ENCODE data around the gene PPP1R12B.
"Not testable (repeated sequence)": the region's sequence is repeated elsewhere in the genome, so short reads cannot be mapped to it uniquely, and the experiment has no call there.

PPP1R12B gene

GRCh38 chr1:202434059-202434458 lies 85.6 kb downstream of the PPP1R12B start:
- no peak for TF ChIP-seq CTCF (conservative IDR thresholded peaks at IDR 0.05; ENCODE audit: low read depth)
- CTCF ChIA-PET = interaction anchor here (0.6 to 0.8 kb wide), 2 partner anchors 49 to 67 kb away, joined by 3 read pairs; no protein-coding TSS in a partner anchor
- H3K27ac ChIP-seq = no peak overlapping the region
- POLR2A ChIA-PET (ENCODE audit: low non-redundant PET) = no interaction called here
- no peak for DNase-seq (ENCODE audit: low spot score)

- ChIA-PET CTCF (interaction anchor here (0.7 kb wide), 1 partner anchor 1202 kb away, joined by 3 read pairs; no protein-coding TSS in a partner anchor), POLR2A (ENCODE audit: low non-redundant PET) (no interaction called here)
- DNase-seq (ENCODE audit: low spot score) = no peak
- TF ChIP-seq CTCF (conservative IDR thresholded peaks at IDR 0.05; ENCODE audit: low read depth) = no peak
- no peak overlapping the region for H3K27ac ChIP-seq
Observed at GRCh38 chr1:202438393-202439174, 90.1 kb downstream of the PPP1R12B start.

GRCh38 chr1:202439308-202439707 lies 90.8 kb downstream of the PPP1R12B start:
- no peak for DNase-seq (ENCODE audit: low spot score)
- no peak for TF ChIP-seq CTCF (conservative IDR thresholded peaks at IDR 0.05; ENCODE audit: low read depth)
- ChIA-PET CTCF (no interaction called here), POLR2A (ENCODE audit: low non-redundant PET) (no interaction called here)
- no peak overlapping the region for H3K27ac ChIP-seq

GRCh38 chr1:202448140-202448539 lies 99.6 kb downstream of the PPP1R12B start:
- DNase-seq (ENCODE audit: low spot score); H3K27ac ChIP-seq; POLR2A ChIA-PET (ENCODE audit: low non-redundant PET): not testable (repeated sequence)
- CTCF ChIA-PET = interaction anchor here (0.7 kb wide), 1 partner anchor 1137 kb away, joined by 4 read pairs; no protein-coding TSS in a partner anchor

- POLR2A ChIA-PET (ENCODE audit: low non-redundant PET) = not testable (repeated sequence)
Observed at GRCh38 chr1:202451641-202452040, 103.1 kb downstream of the PPP1R12B start.

GRCh38 chr1:202452508-202452907 lies 104.0 kb downstream of the PPP1R12B start:
- no peak for DNase-seq (ENCODE audit: low spot score)
- ChIA-PET CTCF (no interaction called here), POLR2A (ENCODE audit: low non-redundant PET) (no interaction called here)
- H3K27ac ChIP-seq = no peak overlapping the region
- TF ChIP-seq CTCF (conservative IDR thresholded peaks at IDR 0.05; ENCODE audit: low read depth) = no peak

More at GRCh38 chr1:202451641-202452040, 103.1 kb downstream of the PPP1R12B start:
- DNase-seq (ENCODE audit: low spot score); H3K27ac ChIP-seq; CTCF ChIA-PET: not testable (repeated sequence)

- POLR2A ChIA-PET (ENCODE audit: low non-redundant PET) = not testable (repeated sequence)
- CTCF ChIA-PET = interaction anchor here (0.7 kb wide), 1 partner anchor 1952 kb away, joined by 3 read pairs; no protein-coding TSS in a partner anchor
- H3K27ac ChIP-seq = peak overlapping the region; percentile 49; the same call in 1 of the 2 replicates
- DNase-seq (ENCODE audit: low spot score) = peak; percentile 83
Observed at GRCh38 chr1:202456372-202457169, 108.1 kb downstream of the PPP1R12B start.

- POLR2A ChIA-PET (ENCODE audit: low non-redundant PET); H3K27ac ChIP-seq; DNase-seq (ENCODE audit: low spot score): not testable (repeated sequence)
- CTCF ChIA-PET = interaction anchor here (0.9 to 2.4 kb wide), 2 partner anchors 25 to 261 kb away, joined by 3 to 7 read pairs; no protein-coding TSS in a partner anchor
Observed at GRCh38 chr1:202458651-202459050, 110.2 kb downstream of the PPP1R12B start.

- H3K27ac ChIP-seq; POLR2A ChIA-PET (ENCODE audit: low non-redundant PET); DNase-seq (ENCODE audit: low spot score): not testable (repeated sequence)
- CTCF ChIA-PET = interaction anchor here (0.7 to 2.4 kb wide), 2 partner anchors 112 to 260 kb away, joined by 4 to 7 read pairs; no protein-coding TSS in a partner anchor
Observed at GRCh38 chr1:202459470-202460142, 111.1 kb downstream of the PPP1R12B start.

GRCh38 chr1:202460143-202460495 lies 111.6 kb downstream of the PPP1R12B start:
- POLR2A ChIA-PET (ENCODE audit: low non-redundant PET); H3K27ac ChIP-seq; DNase-seq (ENCODE audit: low spot score): not testable (repeated sequence)
- CTCF ChIA-PET = interaction anchor here (0.7 to 2.4 kb wide), 2 partner anchors 111 to 259 kb away, joined by 4 to 7 read pairs; no protein-coding TSS in a partner anchor
